ENCODE measurements around the gene CBS. TPM values are rescaled to one million over a fixed set of nuclear protein-coding genes. Genes with fewer than 3 reads are reported as not detected.

The CBS gene
- total RNA-seq, 4 donors from 2014 or later = 9.7 to 27.2 (median 19.0) TPM

DNA sequence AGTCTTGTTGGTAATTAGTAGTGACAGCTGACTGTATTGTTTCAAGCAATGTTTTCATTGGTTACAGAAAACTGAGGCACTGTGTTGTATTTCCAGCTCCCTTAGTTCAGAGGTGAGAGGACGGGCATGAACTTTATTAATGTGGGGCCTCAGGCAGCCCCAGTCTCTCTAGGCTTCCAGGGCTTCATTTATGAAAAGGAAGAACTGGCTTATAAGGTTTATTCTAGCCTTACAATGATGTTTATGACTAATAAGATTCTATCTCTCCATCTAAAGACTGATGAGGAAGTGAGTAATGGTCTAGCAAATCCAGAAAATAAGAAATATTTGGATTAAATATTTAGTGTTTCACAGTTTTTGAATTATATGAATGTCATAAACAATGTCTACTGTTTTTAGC lies 41.5 kb downstream of the CBS start:
- H3K27ac ChIP-seq = no peak overlapping the region
- peaks cover 0 to 53% of the 10 kb centered on the region in 2 donors for H3K36me3 ChIP-seq
- ATAC-seq = no peak
- H3K27me3 ChIP-seq = no peaks in the 10 kb centered on the region
- H3K9me3 ChIP-seq = no peaks in the 10 kb centered on the region
- 86 to 100% methylated on average over 1 of the region's 1 CpG for WGBS, 2 donors (ENCODE audit: low coverage in 1 of 2)
- no peaks in the 10 kb centered on the region for H3K4me1 ChIP-seq
- TF ChIP-seq, protein P1, sequence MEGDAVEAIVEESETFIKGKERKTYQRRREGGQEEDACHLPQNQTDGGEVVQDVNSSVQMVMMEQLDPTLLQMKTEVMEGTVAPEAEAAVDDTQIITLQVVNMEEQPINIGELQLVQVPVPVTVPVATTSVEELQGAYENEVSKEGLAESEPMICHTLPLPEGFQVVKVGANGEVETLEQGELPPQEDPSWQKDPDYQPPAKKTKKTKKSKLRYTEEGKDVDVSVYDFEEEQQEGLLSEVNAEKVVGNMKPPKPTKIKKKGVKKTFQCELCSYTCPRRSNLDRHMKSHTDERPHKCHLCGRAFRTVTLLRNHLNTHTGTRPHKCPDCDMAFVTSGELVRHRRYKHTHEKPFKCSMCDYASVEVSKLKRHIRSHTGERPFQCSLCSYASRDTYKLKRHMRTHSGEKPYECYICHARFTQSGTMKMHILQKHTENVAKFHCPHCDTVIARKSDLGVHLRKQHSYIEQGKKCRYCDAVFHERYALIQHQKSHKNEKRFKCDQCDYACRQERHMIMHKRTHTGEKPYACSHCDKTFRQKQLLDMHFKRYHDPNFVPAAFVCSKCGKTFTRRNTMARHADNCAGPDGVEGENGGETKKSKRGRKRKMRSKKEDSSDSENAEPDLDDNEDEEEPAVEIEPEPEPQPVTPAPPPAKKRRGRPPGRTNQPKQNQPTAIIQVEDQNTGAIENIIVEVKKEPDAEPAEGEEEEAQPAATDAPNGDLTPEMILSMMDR (IDR thresholded peaks at IDR 0.05) = no peak
- TF ChIP-seq POLR2A (IDR thresholded peaks at IDR 0.05) (no peak), EP300 (IDR thresholded peaks at IDR 0.05) (no peak), POLR2AphosphoS5 (IDR thresholded peaks at IDR 0.05) (no peak)
- no peak overlapping the region for H3K4me3 ChIP-seq

DNA sequence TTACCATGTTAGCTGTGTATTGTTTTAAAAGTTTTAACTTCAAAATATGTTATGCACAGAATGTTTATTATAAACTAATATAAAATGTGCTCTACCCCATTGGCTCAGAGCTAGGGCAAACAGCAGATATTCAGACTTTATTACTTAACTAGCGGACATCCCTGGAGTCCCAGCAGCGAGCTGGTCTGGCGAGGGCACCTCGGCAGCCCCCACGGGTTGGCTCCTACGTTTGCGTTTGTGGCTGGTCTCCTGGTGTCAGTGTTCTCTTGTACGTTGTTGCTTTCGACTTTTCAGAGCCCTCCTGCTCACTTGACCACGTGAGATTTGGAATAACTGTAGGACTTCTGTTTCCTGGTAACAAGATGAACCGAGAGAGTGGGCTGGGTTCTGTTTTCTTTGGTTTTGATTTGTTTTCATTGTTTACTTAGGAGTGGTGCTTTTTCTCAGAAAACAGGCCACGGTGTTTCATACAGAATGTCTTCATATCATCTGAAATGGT lies 44.5 kb downstream of the CBS start:
- Histone ChIP-seq H3K27ac (no peak overlapping the region), H3K27me3 (no peaks in the 10 kb centered on the region), H3K36me3 (peaks cover 0 to 82% of the 10 kb centered on the region in 2 donors), H3K9me3 (no peaks in the 10 kb centered on the region), H3K4me3 (no peak overlapping the region), H3K4me1 (no peaks in the 10 kb centered on the region)
- WGBS, 2 donors (ENCODE audit: low coverage in 1 of 2) = 75 to 91% methylated on average over 4 to 12 of the region's 12 CpGs
- ATAC-seq = no peak
- TF ChIP-seq POLR2A (IDR thresholded peaks at IDR 0.05) (no peak), EP300 (IDR thresholded peaks at IDR 0.05) (no peak), POLR2AphosphoS5 (IDR thresholded peaks at IDR 0.05) (no peak)
- TF ChIP-seq, protein P1 (IDR thresholded peaks at IDR 0.05) = no peak

DNA sequence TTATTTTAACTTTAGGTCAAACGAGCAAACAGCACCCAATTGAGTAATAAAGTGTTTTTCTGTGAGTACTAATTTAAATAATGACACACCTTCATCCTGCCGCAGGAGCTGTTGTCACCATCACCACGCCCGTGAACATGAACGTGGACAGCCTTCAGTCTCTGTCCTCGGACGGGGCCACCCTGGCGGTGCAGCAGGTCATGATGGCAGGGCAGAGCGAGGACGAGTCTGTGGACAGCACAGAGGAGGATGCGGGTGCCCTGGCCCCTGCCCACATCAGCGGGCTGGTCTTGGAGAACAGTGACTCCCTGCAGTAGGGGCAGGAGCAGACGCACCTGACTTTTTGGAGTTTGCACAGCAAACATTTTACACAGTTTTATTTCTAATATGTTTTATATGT lies 45.9 kb downstream of the CBS start:
- H3K4me3 ChIP-seq = no peak overlapping the region
- TF ChIP-seq POLR2AphosphoS5 (IDR thresholded peaks at IDR 0.05) = no peak
- no peak for TF ChIP-seq POLR2A (IDR thresholded peaks at IDR 0.05)
- TF ChIP-seq, protein P1 (IDR thresholded peaks at IDR 0.05) = no peak
- no peak for TF ChIP-seq EP300 (IDR thresholded peaks at IDR 0.05)
- ATAC-seq = no peak
- peaks cover 0 to 88% of the 10 kb centered on the region in 2 donors for H3K36me3 ChIP-seq
- H3K27ac ChIP-seq = no peak overlapping the region
- H3K4me1 ChIP-seq = no peaks in the 10 kb centered on the region
- H3K9me3 ChIP-seq = no peaks in the 10 kb centered on the region
- H3K27me3 ChIP-seq = no peaks in the 10 kb centered on the region
- WGBS, 2 donors (ENCODE audit: low coverage in 1 of 2) = 83 to 87% methylated on average over 3 to 13 of the region's 13 CpGs

DNA sequence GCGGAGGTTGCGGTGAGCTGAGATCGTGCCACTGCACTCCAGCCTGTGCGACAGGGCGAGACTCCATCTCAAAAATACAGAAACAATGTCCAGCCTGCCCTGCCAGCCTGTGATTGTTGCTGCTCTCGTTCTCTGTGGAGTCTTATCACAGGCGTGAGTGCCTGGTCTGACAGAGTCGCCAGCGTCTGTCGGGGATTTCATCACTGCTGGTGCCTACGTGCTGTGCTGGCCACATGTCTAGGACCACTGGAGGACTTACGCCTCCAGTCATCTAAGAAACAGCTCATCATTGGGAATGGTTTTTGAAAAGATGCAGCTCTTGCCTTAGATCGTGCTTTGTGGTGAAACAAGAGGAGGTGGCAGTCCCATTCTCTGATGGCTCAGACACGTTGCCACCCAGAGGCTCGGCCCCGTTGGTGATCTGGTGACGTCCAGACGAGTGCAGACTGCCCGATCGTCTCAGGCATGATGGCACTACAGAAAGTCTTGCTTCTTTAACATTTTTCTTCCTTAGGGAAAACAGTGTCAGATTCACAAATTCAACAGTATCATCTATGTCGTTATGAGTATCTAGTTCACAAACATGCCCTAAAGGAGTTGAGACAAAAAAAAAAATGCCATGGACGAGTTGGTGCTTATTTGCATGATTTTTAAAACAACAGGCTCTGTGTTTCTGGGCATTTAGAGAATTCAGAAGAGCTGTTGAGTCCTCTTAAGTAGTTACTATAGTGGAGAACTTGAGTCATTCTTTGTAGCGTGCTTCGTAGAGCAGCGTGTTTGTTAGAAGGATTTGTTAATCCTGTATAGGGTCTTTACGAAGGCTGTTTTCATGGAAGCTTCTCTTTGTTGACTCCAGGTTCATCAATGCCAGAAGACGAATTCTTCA lies 47.5 kb downstream of the CBS start:
- WGBS, 2 donors (ENCODE audit: low coverage in 1 of 2) = 76 to 82% methylated on average over 14 to 18 of the region's 27 CpGs
- Histone ChIP-seq H3K4me3 (no peak overlapping the region), H3K27me3 (no peaks in the 10 kb centered on the region), H3K36me3 (peaks cover 0 to 100% of the 10 kb centered on the region in 2 donors), H3K9me3 (no peaks in the 10 kb centered on the region), H3K4me1 (no peaks in the 10 kb centered on the region), H3K27ac (no peak overlapping the region)
- no peak for ATAC-seq
- TF ChIP-seq POLR2AphosphoS5 (IDR thresholded peaks at IDR 0.05) (no peak), POLR2A (IDR thresholded peaks at IDR 0.05) (no peak), EP300 (IDR thresholded peaks at IDR 0.05) (no peak)
- TF ChIP-seq, protein P1 (IDR thresholded peaks at IDR 0.05) = no peak

All from gastroesophageal sphincter (tissue), 4 donors.